ENCODE results near the gene WWTR1. TPM values are rescaled to one million over a fixed set of nuclear protein-coding genes. Genes with fewer than 3 reads are reported as not detected.
A peak's percentile ranks its signal among the peaks of the same experiment; 100 is the strongest.

The WWTR1 gene
- total and polyA plus RNA-seq, 4 donors, result 4.5 to 11.8 (median 9.0) TPM

DNA sequence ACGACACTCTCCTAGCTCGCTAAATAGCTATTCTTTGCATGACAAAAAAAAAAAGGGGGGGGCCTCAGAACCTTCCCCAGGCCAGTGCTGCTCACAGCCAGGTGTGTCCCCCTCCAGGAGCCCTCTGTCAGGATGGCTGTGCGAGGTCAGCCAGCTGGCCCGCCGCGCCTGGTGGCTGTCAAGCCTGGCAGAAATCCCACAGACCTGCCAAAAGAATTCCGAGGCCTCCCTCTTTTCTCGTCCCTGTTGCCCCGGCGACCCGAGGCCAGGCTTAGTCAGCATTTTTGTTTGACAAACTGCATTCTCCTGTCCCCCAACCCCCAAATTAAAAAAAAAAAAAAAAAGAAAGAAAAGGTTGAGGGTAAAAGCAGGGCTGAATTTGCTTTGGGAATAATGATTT lies 121.4 kb downstream of the WWTR1 start:
- DNase-seq (ENCODE audit: low spot score), result no peak
- peak overlapping the region in 1 of 2 donors; percentile 26 for H3K27ac ChIP-seq (ENCODE audit: low read depth in 1 of 2, low read length in 2 of 2)
- TF ChIP-seq YY1 (IDR thresholded peaks at IDR 0.05) (peak; percentile 37), NR2F2 (IDR thresholded peaks at IDR 0.05) (no peak), RXRA (IDR thresholded peaks at IDR 0.05) (peak in 1 of 2 donors; percentile 43), HNF4A (conservative IDR thresholded peaks at IDR 0.05) (peak in 1 of 2 donors; percentile 33)
- TF ChIP-seq, protein P1, sequence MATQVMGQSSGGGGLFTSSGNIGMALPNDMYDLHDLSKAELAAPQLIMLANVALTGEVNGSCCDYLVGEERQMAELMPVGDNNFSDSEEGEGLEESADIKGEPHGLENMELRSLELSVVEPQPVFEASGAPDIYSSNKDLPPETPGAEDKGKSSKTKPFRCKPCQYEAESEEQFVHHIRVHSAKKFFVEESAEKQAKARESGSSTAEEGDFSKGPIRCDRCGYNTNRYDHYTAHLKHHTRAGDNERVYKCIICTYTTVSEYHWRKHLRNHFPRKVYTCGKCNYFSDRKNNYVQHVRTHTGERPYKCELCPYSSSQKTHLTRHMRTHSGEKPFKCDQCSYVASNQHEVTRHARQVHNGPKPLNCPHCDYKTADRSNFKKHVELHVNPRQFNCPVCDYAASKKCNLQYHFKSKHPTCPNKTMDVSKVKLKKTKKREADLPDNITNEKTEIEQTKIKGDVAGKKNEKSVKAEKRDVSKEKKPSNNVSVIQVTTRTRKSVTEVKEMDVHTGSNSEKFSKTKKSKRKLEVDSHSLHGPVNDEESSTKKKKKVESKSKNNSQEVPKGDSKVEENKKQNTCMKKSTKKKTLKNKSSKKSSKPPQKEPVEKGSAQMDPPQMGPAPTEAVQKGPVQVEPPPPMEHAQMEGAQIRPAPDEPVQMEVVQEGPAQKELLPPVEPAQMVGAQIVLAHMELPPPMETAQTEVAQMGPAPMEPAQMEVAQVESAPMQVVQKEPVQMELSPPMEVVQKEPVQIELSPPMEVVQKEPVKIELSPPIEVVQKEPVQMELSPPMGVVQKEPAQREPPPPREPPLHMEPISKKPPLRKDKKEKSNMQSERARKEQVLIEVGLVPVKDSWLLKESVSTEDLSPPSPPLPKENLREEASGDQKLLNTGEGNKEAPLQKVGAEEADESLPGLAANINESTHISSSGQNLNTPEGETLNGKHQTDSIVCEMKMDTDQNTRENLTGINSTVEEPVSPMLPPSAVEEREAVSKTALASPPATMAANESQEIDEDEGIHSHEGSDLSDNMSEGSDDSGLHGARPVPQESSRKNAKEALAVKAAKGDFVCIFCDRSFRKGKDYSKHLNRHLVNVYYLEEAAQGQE (IDR thresholded peaks at IDR 0.05), result no peak
- TF ChIP-seq, protein P2, sequence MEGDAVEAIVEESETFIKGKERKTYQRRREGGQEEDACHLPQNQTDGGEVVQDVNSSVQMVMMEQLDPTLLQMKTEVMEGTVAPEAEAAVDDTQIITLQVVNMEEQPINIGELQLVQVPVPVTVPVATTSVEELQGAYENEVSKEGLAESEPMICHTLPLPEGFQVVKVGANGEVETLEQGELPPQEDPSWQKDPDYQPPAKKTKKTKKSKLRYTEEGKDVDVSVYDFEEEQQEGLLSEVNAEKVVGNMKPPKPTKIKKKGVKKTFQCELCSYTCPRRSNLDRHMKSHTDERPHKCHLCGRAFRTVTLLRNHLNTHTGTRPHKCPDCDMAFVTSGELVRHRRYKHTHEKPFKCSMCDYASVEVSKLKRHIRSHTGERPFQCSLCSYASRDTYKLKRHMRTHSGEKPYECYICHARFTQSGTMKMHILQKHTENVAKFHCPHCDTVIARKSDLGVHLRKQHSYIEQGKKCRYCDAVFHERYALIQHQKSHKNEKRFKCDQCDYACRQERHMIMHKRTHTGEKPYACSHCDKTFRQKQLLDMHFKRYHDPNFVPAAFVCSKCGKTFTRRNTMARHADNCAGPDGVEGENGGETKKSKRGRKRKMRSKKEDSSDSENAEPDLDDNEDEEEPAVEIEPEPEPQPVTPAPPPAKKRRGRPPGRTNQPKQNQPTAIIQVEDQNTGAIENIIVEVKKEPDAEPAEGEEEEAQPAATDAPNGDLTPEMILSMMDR (IDR thresholded peaks at IDR 0.05; ENCODE audit: low read depth, low read length, missing input control), result no peak
- H3K4me3 ChIP-seq (ENCODE audit: low read depth in 1 of 3, low read length in 3 of 3), result no peak overlapping the region
- H3K9me3 ChIP-seq (ENCODE audit: control insufficient read depth in 4 of 4, low read length in 3 of 4), result no peaks in the 10 kb centered on the region
- WGBS, result 23% methylated on average over 11 of the region's 11 CpGs
- peaks cover 0 to 2% (median 0%) of the 10 kb centered on the region in 4 donors for H3K36me3 ChIP-seq (ENCODE audit: control insufficient read depth in 4 of 4, insufficient read depth in 3 of 4, low read depth in 1 of 4, low read length in 3 of 4)
- no peaks in the 10 kb centered on the region for H3K27me3 ChIP-seq (ENCODE audit: control insufficient read depth in 4 of 4, insufficient read depth in 4 of 4, low read length in 3 of 4)
- H3K9ac ChIP-seq (ENCODE audit: low read depth in 1 of 2, low read length in 2 of 2), result no peak overlapping the region
- H3K4me1 ChIP-seq (ENCODE audit: control insufficient read depth in 4 of 4, insufficient read depth in 4 of 4, low read length in 3 of 4), result peaks cover 3 to 29% (median 13%) of the 10 kb centered on the region in 4 donors

DNA sequence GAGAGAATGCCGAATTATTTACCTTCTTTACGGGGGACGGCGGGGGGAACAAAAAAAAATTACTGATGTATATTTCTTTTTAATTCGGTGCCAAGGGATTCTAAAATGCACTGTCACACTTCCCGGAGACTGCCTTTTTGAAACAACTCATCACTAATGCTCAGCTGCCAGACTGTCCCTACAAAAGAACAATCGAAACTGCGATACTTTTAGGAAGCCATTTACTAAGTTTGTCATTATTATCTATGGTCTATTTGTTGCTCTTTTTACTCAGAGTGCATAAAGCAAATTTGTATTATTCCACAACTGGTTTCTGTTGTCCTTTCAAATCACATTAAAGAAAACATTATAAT lies 122.5 kb downstream of the WWTR1 start:
- WGBS, result 74% methylated on average over 8 of the region's 8 CpGs
- H3K4me1 ChIP-seq (ENCODE audit: control insufficient read depth in 4 of 4, insufficient read depth in 4 of 4, low read length in 3 of 4), result peaks cover 3 to 29% (median 13%) of the 10 kb centered on the region in 4 donors

More for the DNA sequence above, 122.5 kb downstream of the WWTR1 start:
- no peaks in the 10 kb centered on the region for H3K9me3 ChIP-seq (ENCODE audit: control insufficient read depth in 4 of 4, low read length in 3 of 4)
- TF ChIP-seq, protein P3, sequence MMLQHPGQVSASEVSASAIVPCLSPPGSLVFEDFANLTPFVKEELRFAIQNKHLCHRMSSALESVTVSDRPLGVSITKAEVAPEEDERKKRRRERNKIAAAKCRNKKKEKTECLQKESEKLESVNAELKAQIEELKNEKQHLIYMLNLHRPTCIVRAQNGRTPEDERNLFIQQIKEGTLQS (IDR thresholded peaks at IDR 0.05), result no peak
- TF ChIP-seq, protein P4, sequence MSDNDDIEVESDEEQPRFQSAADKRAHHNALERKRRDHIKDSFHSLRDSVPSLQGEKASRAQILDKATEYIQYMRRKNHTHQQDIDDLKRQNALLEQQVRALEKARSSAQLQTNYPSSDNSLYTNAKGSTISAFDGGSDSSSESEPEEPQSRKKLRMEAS (IDR thresholded peaks at IDR 0.05), result no peak
- TF ChIP-seq JUND (IDR thresholded peaks at IDR 0.05) (no peak), SP1 (IDR thresholded peaks at IDR 0.05) (no peak), HNF4A (conservative IDR thresholded peaks at IDR 0.05) (no peak), EGR1 (IDR thresholded peaks at IDR 0.05; ENCODE audit: low read depth in 2 of 2) (no peak), TAF1 (conservative IDR thresholded peaks at IDR 0.05) (no peak), GABPA (IDR thresholded peaks at IDR 0.05 in 1 of 2, conservative IDR thresholded peaks at IDR 0.05 in 1 of 2) (no peak), NR2F2 (IDR thresholded peaks at IDR 0.05) (no peak), RAD21 (IDR thresholded peaks at IDR 0.05) (no peak), FOXA2 (IDR thresholded peaks at IDR 0.05) (no peak), FOXA1 (IDR thresholded peaks at IDR 0.05) (no peak), HNF4G (IDR thresholded peaks at IDR 0.05) (no peak), RXRA (IDR thresholded peaks at IDR 0.05) (no peak)
- TF ChIP-seq, protein P1 (IDR thresholded peaks at IDR 0.05), result no peak
- TF ChIP-seq, protein P2 (IDR thresholded peaks at IDR 0.05; ENCODE audit: low read depth, low read length, missing input control), result no peak
- TF ChIP-seq, protein P5, sequence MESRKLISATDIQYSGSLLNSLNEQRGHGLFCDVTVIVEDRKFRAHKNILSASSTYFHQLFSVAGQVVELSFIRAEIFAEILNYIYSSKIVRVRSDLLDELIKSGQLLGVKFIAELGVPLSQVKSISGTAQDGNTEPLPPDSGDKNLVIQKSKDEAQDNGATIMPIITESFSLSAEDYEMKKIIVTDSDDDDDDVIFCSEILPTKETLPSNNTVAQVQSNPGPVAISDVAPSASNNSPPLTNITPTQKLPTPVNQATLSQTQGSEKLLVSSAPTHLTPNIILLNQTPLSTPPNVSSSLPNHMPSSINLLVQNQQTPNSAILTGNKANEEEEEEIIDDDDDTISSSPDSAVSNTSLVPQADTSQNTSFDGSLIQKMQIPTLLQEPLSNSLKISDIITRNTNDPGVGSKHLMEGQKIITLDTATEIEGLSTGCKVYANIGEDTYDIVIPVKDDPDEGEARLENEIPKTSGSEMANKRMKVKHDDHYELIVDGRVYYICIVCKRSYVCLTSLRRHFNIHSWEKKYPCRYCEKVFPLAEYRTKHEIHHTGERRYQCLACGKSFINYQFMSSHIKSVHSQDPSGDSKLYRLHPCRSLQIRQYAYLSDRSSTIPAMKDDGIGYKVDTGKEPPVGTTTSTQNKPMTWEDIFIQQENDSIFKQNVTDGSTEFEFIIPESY (IDR thresholded peaks at IDR 0.05), result no peak
- no peak overlapping the region for H3K4me3 ChIP-seq (ENCODE audit: low read depth in 1 of 3, low read length in 3 of 3)
- H3K27me3 ChIP-seq (ENCODE audit: control insufficient read depth in 4 of 4, insufficient read depth in 4 of 4, low read length in 3 of 4), result no peaks in the 10 kb centered on the region
- DNase-seq (ENCODE audit: low spot score), result no peak
- no peaks in the 10 kb centered on the region for H3K36me3 ChIP-seq (ENCODE audit: control insufficient read depth in 4 of 4, insufficient read depth in 3 of 4, low read depth in 1 of 4, low read length in 3 of 4)
- H3K27ac ChIP-seq (ENCODE audit: low read depth in 1 of 2, low read length in 2 of 2), result no peak overlapping the region
- H3K9ac ChIP-seq (ENCODE audit: low read depth in 1 of 2, low read length in 2 of 2), result no peak overlapping the region

All from liver (tissue), 9 donors.